ENCODE data around the gene PRDM16.

The PRDM16 gene

GRCh38 chr1:3352299-3352951, 283.4 kb downstream of the PRDM16 start:
- Histone ChIP-seq H3K4me3 (no peak overlapping the region), H3K9ac (no peak overlapping the region), H3K4me1 (peaks cover 32% of the 10 kb centered on the region), H3K36me3 (no peaks in the 10 kb centered on the region), H3K27me3 (peaks cover 42% of the 10 kb centered on the region), H3K4me2 (no peak overlapping the region), H4K20me1 (peaks cover 46% of the 10 kb centered on the region; the same call in 1 of the 2 replicates), H3K9me3 (no peaks in the 10 kb centered on the region), H3K27ac (no peak overlapping the region)
- TF ChIP-seq Cebpa-rat (IDR thresholded peaks at IDR 0.05) = no peak

GRCh38 chr1:3352952-3353331, 283.9 kb downstream of the PRDM16 start:
- Histone ChIP-seq H3K9ac (no peak overlapping the region), H3K9me3 (no peaks in the 10 kb centered on the region), H3K4me3 (no peak overlapping the region), H3K4me2 (no peak overlapping the region), H4K20me1 (peaks cover 41% of the 10 kb centered on the region; the same call in 1 of the 2 replicates), H3K36me3 (no peaks in the 10 kb centered on the region), H3K27ac (no peak overlapping the region), H3K4me1 (peaks cover 32% of the 10 kb centered on the region), H3K27me3 (peaks cover 46% of the 10 kb centered on the region)
- no peak for TF ChIP-seq Cebpa-rat (IDR thresholded peaks at IDR 0.05)

GRCh38 chr1:3353876-3354275, 284.9 kb downstream of the PRDM16 start:
- Histone ChIP-seq H3K4me1 (peaks cover 25% of the 10 kb centered on the region), H3K9me3 (no peaks in the 10 kb centered on the region), H3K9ac (no peak overlapping the region), H3K36me3 (no peaks in the 10 kb centered on the region), H4K20me1 (peaks cover 32% of the 10 kb centered on the region; the same call in 1 of the 2 replicates), H3K4me2 (no peak overlapping the region), H3K27ac (no peak overlapping the region), H3K4me3 (no peak overlapping the region), H3K27me3 (peaks cover 46% of the 10 kb centered on the region)
- no peak for TF ChIP-seq Cebpa-rat (IDR thresholded peaks at IDR 0.05)

GRCh38 chr1:3355089-3355488, 286.1 kb downstream of the PRDM16 start:
- TF ChIP-seq Cebpa-rat (IDR thresholded peaks at IDR 0.05) = no peak
- Histone ChIP-seq H3K9me3 (no peaks in the 10 kb centered on the region), H3K4me3 (no peak overlapping the region), H3K4me1 (peaks cover 35% of the 10 kb centered on the region), H3K27ac (no peak overlapping the region), H3K27me3 (peaks cover 45% of the 10 kb centered on the region), H3K4me2 (no peak overlapping the region), H3K9ac (no peak overlapping the region), H4K20me1 (peaks cover 25% of the 10 kb centered on the region; the same call in 1 of the 2 replicates), H3K36me3 (no peaks in the 10 kb centered on the region)

- peaks cover 36% of the 10 kb centered on the region for H3K27me3 ChIP-seq
- no peak overlapping the region for H3K9ac ChIP-seq
- TF ChIP-seq Cebpa-rat (IDR thresholded peaks at IDR 0.05) = no peak
- H3K36me3 ChIP-seq = no peaks in the 10 kb centered on the region
- peaks cover 26% of the 10 kb centered on the region for H4K20me1 ChIP-seq
- peaks cover 38% of the 10 kb centered on the region for H3K4me1 ChIP-seq
- peak overlapping the region; percentile 59; the same call in 1 of the 2 replicates for H3K4me2 ChIP-seq
- H3K27ac ChIP-seq = no peak overlapping the region
- no peak overlapping the region for H3K4me3 ChIP-seq
- H3K9me3 ChIP-seq = no peaks in the 10 kb centered on the region
Measured at GRCh38 chr1:3355894-3356826, 287.2 kb downstream of the PRDM16 start.

- Histone ChIP-seq H3K36me3 (no peaks in the 10 kb centered on the region), H3K9me3 (no peaks in the 10 kb centered on the region), H3K9ac (no peak overlapping the region), H3K27ac (no peak overlapping the region), H4K20me1 (peaks cover 34% of the 10 kb centered on the region), H3K27me3 (peaks cover 43% of the 10 kb centered on the region), H3K4me2 (peak overlapping the region; percentile 59), H3K4me3 (no peak overlapping the region), H3K4me1 (peaks cover 46% of the 10 kb centered on the region)
- TF ChIP-seq Cebpa-rat (IDR thresholded peaks at IDR 0.05) = no peak
Measured at GRCh38 chr1:3356827-3357460, 287.9 kb downstream of the PRDM16 start.

GRCh38 chr1:3357526-3358297, 288.7 kb downstream of the PRDM16 start:
- no peak for TF ChIP-seq Cebpa-rat (IDR thresholded peaks at IDR 0.05)
- H4K20me1 ChIP-seq = peaks cover 41% of the 10 kb centered on the region
- H3K4me2 ChIP-seq = peak overlapping the region; percentile 59
- H3K9ac ChIP-seq = no peak overlapping the region
- no peak overlapping the region for H3K27ac ChIP-seq
- H3K36me3 ChIP-seq = no peaks in the 10 kb centered on the region
- H3K27me3 ChIP-seq = peaks cover 50% of the 10 kb centered on the region
- no peak overlapping the region for H3K4me3 ChIP-seq
- H3K4me1 ChIP-seq = peaks cover 53% of the 10 kb centered on the region
- H3K9me3 ChIP-seq = no peaks in the 10 kb centered on the region

- TF ChIP-seq Cebpa-rat (IDR thresholded peaks at IDR 0.05) = no peak
- H3K4me3 ChIP-seq = no peak overlapping the region
- H3K9me3 ChIP-seq = no peaks in the 10 kb centered on the region
- H3K36me3 ChIP-seq = no peaks in the 10 kb centered on the region
- no peak overlapping the region for H3K9ac ChIP-seq
- H3K4me2 ChIP-seq = peak overlapping the region; percentile 89
- H3K4me1 ChIP-seq = peaks cover 70% of the 10 kb centered on the region
- no peak overlapping the region for H3K27ac ChIP-seq
- peaks cover 67% of the 10 kb centered on the region for H3K27me3 ChIP-seq
- peaks cover 47% of the 10 kb centered on the region for H4K20me1 ChIP-seq
Measured at GRCh38 chr1:3359351-3359750, 290.3 kb downstream of the PRDM16 start.

- Histone ChIP-seq H3K4me1 (peaks cover 75% of the 10 kb centered on the region), H3K27ac (no peak overlapping the region), H3K9ac (no peak overlapping the region), H3K4me2 (peak overlapping the region; percentile 89), H3K9me3 (no peaks in the 10 kb centered on the region), H4K20me1 (peaks cover 53% of the 10 kb centered on the region), H3K4me3 (peak overlapping the region; percentile 43; the same call in 1 of the 2 replicates), H3K36me3 (no peaks in the 10 kb centered on the region), H3K27me3 (peaks cover 72% of the 10 kb centered on the region)
- no peak for TF ChIP-seq Cebpa-rat (IDR thresholded peaks at IDR 0.05)
Measured at GRCh38 chr1:3359756-3360440, 290.9 kb downstream of the PRDM16 start.

Data from BLaER1 (cell line).